GM06990 (cell line): ENCODE data around the gene RGS19.
A peak's percentile ranks its signal among the peaks of the same experiment; 100 is the strongest.

ENCODE experiments used
- DNase-seq: peaks from one replicate; pipeline ENCODE4 v3.0.0-alpha.2; 2011; ENCODE audit not compliant: insufficient read length; ENCODE audit errors: extremely low read depth
- H3K27me3 ChIP-seq: replicated peaks from 2 replicates; pipeline ENCODE4 v1.6.0; 2011; ENCODE audit warnings: low read length; ENCODE audit not compliant: control insufficient read depth, insufficient read depth
- H3K36me3 ChIP-seq: 2 replicates; pipeline ENCODE4 v1.5.1; 2011; ENCODE audit warnings: low read length; ENCODE audit not compliant: control insufficient read depth, insufficient read depth
- H3K4me3 ChIP-seq: replicated peaks from 2 replicates; pipeline ENCODE4 v1.5.1; 2011; ENCODE audit warnings: low read depth, mild to moderate bottlenecking, control low read depth, low read length
- TF ChIP-seq, protein P1 (sequence below): IDR thresholded peaks from 2 replicates; pipeline ENCODE4 v1.5.1; 2011; ENCODE audit warnings: low read length, control low read depth, mild to moderate bottlenecking, inconsistent platforms; ENCODE audit not compliant: insufficient read depth, poor library complexity, severe bottlenecking

Gene RGS19

DNA sequence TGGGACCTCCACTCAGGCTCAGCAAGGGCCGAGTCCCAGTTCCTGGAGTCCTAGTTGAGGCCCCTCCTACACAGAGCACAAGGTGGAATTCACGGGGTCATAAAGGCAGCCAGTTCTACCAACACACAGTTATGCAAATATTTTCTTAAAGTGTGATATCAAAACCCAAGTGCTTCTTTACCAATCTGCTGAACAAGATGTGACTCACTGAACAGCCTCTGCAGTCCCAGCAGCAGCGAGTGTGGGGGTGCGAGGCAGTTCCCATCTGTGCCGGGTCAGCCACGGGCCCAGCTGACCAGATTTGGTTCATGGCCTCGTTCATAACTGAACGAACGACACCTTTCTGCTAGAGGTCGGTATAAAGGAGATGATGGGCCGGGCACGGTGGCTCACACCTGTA, 20.8 kb downstream of the RGS19 start:
- H3K27me3 ChIP-seq, result no peaks in the 10 kb centered on the region
- TF ChIP-seq, protein P1, sequence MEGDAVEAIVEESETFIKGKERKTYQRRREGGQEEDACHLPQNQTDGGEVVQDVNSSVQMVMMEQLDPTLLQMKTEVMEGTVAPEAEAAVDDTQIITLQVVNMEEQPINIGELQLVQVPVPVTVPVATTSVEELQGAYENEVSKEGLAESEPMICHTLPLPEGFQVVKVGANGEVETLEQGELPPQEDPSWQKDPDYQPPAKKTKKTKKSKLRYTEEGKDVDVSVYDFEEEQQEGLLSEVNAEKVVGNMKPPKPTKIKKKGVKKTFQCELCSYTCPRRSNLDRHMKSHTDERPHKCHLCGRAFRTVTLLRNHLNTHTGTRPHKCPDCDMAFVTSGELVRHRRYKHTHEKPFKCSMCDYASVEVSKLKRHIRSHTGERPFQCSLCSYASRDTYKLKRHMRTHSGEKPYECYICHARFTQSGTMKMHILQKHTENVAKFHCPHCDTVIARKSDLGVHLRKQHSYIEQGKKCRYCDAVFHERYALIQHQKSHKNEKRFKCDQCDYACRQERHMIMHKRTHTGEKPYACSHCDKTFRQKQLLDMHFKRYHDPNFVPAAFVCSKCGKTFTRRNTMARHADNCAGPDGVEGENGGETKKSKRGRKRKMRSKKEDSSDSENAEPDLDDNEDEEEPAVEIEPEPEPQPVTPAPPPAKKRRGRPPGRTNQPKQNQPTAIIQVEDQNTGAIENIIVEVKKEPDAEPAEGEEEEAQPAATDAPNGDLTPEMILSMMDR, result no peak
- no peak for DNase-seq
- H3K4me3 ChIP-seq, result peak overlapping the region; percentile 47
- H3K36me3 ChIP-seq, result no peaks in the 10 kb centered on the region

DNA sequence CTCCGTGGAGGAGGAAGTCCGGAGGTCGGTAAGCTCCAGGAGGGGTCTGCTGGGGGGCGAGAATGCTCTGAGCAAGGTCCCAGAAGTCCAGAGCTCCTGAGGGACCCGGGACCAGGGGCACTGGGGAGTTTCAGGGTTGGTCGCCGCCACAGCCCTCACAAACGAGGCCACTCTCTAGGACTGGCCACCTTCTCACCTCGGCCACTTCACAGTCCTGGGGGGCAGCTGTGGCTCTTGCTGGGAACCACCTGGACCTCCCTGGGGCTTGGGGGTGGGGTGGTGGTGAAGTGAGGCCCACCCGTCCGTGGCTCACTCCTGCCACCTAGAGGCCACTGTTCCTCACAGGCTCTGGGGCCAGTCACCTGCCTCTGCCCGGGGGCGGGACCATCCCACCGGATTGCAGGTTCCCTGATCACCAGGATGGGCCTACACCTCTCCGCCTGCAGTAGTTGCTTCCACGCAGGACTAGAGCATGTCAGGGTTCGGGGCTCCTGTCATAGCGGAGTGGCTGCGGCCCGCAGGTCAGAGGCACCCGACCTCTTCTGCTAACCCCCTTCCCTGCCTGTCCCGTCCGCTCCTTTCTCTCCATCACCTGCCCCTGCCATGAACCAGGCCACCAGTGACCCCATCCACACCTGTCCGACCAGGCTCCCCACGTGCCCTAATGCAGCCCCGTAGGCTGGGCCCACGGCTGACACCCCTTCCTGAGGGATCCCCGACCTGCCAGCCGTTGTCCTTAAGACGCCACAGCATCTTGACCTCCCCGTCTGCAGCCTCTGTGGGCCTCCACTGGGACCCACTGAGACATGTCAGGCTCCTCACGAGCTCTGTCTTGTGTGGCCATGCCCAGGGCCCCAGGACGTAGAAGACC, 21.5 kb downstream of the RGS19 start:
- DNase-seq, result peak; percentile 77
- TF ChIP-seq, protein P1, result peak; percentile 90
- no peaks in the 10 kb centered on the region for H3K27me3 ChIP-seq
- peak overlapping the region; percentile 47 for H3K4me3 ChIP-seq
- no peaks in the 10 kb centered on the region for H3K36me3 ChIP-seq

DNA sequence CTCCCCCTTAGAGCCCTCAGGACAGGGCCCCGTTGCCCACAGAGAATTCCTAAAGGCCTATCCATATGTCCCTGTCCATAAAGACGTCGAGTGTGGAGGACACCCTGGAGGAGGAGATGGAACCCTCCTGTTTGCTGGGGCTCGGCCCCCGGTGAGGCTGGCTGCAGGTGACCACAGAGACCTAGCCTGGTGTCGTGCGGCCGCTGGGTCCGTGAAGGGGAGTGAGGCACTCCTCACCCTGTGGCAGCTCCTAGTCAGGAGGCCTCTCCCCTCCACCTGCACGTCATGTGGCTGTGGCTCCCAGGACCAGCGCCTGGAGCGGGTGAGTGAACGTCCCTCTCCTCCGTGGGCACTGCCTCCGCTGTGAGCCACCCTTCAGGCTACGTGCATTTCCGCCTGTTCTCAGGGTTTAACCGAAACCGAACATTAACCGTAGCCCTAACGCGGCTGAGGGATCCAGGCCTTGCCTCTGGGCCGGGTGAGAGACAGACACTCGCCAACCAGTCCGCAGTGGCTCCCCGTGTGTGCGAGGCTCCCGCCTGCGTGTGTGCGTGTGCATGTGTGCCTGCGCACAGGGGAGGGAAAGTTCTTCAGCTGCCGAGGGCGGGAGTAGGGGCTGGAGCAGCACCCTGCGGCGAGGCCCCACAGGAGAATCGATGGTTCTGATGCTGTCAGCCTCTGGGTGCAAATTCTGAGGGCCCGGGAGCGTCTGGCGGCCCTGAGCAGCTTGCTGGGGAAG, 22.3 kb downstream of the RGS19 start:
- H3K27me3 ChIP-seq, result no peaks in the 10 kb centered on the region
- no peaks in the 10 kb centered on the region for H3K36me3 ChIP-seq
- H3K4me3 ChIP-seq, result peak overlapping the region; percentile 47
- peak; percentile 69 for DNase-seq
- TF ChIP-seq, protein P1, result no peak

DNA sequence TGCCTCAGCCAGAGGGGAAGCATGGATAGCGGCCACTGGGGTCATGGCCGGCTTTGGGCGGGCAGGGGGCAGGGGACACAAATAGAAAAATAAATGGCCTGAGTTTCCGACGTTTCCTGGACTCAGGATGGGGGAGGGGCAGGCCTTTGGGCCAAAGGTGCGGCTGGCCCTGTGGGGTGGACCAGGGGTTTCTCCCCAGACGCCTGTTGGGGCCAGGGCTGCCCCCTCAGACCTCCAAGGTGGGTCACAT, 22.8 kb downstream of the RGS19 start:
- no peak overlapping the region for H3K4me3 ChIP-seq

DNA sequence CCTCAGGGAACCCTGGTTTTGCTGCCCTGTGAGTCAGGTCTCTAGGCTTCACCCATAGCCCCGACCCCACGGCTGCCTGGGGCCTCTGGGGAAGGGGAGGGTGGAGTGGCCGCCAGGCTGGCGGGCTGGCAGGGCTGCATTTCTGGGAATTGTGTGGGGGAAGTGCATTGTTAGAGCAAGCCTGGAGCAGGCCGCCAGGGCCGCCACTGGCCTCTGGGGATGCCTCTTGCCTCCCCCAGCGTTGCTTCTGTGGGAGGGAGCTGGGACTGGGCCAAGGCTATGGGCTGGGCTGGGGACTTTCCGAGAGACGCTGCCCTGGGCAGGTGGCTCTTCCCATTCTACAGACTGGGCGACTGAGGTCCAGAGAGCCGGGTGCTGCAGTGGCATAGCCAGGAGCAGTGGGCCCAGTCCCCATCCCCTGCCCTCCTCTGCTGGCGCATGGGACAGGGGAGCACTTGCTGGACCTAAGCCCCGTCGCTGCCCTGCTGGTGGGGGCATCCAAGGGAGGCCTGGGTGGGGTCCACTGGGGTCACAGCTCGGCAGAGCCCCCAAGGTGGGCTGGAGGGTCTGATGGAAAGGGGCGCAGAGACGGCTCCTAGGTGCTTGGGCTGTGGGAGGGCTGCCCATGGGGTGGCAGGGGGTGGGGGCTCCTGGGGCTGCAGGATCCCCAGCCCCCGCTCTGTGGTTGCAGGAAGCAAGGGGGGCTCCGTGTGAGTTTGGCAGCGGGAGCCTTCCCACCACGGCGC, 23.3 kb downstream of the RGS19 start:
- Histone ChIP-seq H3K36me3 (no peaks in the 10 kb centered on the region), H3K27me3 (no peaks in the 10 kb centered on the region), H3K4me3 (no peak overlapping the region)
- DNase-seq, result no peak
- TF ChIP-seq, protein P1, result no peak

More for the DNA sequence above, 22.8 kb downstream of the RGS19 start:
- DNase-seq, result no peak
- TF ChIP-seq, protein P1, result no peak
- no peaks in the 10 kb centered on the region for H3K36me3 ChIP-seq
- H3K27me3 ChIP-seq, result no peaks in the 10 kb centered on the region
